Measurements from ENCODE around the gene CRYGA.

DNA sequence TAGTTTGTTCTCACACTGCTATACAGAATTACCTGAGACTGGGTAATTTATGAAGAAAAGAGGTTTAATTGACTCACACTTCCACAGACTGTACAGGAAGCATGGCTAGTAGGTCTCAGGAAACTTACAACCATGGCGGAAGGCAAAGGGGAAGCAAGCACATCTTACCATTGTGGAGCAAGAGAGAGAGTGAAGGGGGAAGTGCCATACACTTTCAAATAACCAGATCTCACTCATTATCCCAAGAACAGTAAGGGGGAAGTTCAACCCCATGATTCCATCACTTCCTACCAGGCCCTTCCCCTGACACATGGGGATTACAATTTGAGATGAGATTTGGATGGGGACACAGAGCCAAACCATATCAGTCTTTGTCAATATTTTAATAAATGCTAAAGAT is 12.4 kb downstream of the CRYGA start:
- TF ChIP-seq, protein P1, sequence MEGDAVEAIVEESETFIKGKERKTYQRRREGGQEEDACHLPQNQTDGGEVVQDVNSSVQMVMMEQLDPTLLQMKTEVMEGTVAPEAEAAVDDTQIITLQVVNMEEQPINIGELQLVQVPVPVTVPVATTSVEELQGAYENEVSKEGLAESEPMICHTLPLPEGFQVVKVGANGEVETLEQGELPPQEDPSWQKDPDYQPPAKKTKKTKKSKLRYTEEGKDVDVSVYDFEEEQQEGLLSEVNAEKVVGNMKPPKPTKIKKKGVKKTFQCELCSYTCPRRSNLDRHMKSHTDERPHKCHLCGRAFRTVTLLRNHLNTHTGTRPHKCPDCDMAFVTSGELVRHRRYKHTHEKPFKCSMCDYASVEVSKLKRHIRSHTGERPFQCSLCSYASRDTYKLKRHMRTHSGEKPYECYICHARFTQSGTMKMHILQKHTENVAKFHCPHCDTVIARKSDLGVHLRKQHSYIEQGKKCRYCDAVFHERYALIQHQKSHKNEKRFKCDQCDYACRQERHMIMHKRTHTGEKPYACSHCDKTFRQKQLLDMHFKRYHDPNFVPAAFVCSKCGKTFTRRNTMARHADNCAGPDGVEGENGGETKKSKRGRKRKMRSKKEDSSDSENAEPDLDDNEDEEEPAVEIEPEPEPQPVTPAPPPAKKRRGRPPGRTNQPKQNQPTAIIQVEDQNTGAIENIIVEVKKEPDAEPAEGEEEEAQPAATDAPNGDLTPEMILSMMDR (IDR thresholded peaks at IDR 0.05; ENCODE audit: low read depth, low read length, poor library complexity, severe bottlenecking), result no peak
- no peak for TF ChIP-seq EZH2phosphoT487 (IDR thresholded peaks at IDR 0.05; ENCODE audit: borderline replicate concordance, low read length)
